GM21367 (cell line): Measurements from ENCODE around the gene UPF3B.
"Not testable (repeated sequence)": the region's sequence is repeated elsewhere in the genome, so short reads cannot be mapped to it uniquely, and the experiment has no call there.

Experiments used
- ATAC-seq: cut with Tn5 transposase; IDR thresholded peaks from one replicate; pipeline ENCODE4 v1.9.1; 2021; ENCODE audit not compliant: unreplicated experiment

The UPF3B gene

GRCh38 chrX:119852382-119853353, at the start of gene UPF3B:
Gene UPF3B, minus strand, starts transcription at chrX:119852963. Its CDS starts 35 bp downstream, at chrX:119852928.
- ATAC-seq, result peak; percentile 96

- ATAC-seq, result no peak
Measured at GRCh38 chrX:119900976-119901375, 48.2 kb upstream of the UPF3B start.

GRCh38 chrX:119899125-119899524, 46.4 kb upstream of the UPF3B start:
- no peak for ATAC-seq

- no peak for ATAC-seq
Measured at GRCh38 chrX:119895843-119896326, 43.1 kb upstream of the UPF3B start, which contains the start of gene AKAP14. Gene AKAP14, plus strand, starts transcription at chrX:119895893. Its CDS starts 7,331 bp downstream, at chrX:119903224.

GRCh38 chrX:119891961-119892692, 39.4 kb upstream of the UPF3B start:
- not testable (repeated sequence) for ATAC-seq

GRCh38 chrX:119890626-119891025, 37.9 kb upstream of the UPF3B start:
- ATAC-seq, result not testable (repeated sequence)

- ATAC-seq, result peak; percentile 81
Measured at GRCh38 chrX:119887721-119888425, 35.1 kb upstream of the UPF3B start.

GRCh38 chrX:119885554-119886428, 33.0 kb upstream of the UPF3B start:
- no peak for ATAC-seq

GRCh38 chrX:119880552-119881437, 28.0 kb upstream of the UPF3B start:
- ATAC-seq, result peak; percentile 77

- no peak for ATAC-seq
Measured at GRCh38 chrX:119880076-119880475, 27.3 kb upstream of the UPF3B start.

- ATAC-seq, result no peak
Measured at GRCh38 chrX:119878740-119879139, 26.0 kb upstream of the UPF3B start.

GRCh38 chrX:119871599-119872395, 19.0 kb upstream of the UPF3B start, which contains the start of the genes NDUFA1 and RNF113A:
Gene NDUFA1, plus strand, starts transcription at chrX:119871832. Its CDS starts 80 bp downstream, at chrX:119871912.
Gene RNF113A, minus strand, starts transcription at chrX:119871733. Its CDS starts 120 bp downstream, at chrX:119871613.
- ATAC-seq, result peak; percentile 95

GRCh38 chrX:119871245-119871598, 18.5 kb upstream of the UPF3B start:
- ATAC-seq, result peak; percentile 34

GRCh38 chrX:119870626-119871131, 17.9 kb upstream of the UPF3B start:
- peak; percentile 11 for ATAC-seq

- no peak for ATAC-seq
Measured at GRCh38 chrX:119853444-119853843, 681 bp upstream of the UPF3B start.

GRCh38 chrX:119833905-119834304, 18.9 kb downstream of the UPF3B start:
- ATAC-seq, result no peak

- no peak for ATAC-seq
Measured at GRCh38 chrX:119828446-119828845, 24.3 kb downstream of the UPF3B start.
